AG09319 (cell line): Measurements from ENCODE around the gene OGFR.

Source experiments
- DNase-seq: peaks from one replicate; pipeline ENCODE4 v3.0.0-alpha.2; 2010; ENCODE audit warnings: low read depth; ENCODE audit errors: extremely low read depth
- TF ChIP-seq, protein P1 (sequence below): IDR thresholded peaks from 2 replicates; pipeline ENCODE4 v1.5.1; 2011; ENCODE audit warnings: low read depth, mild to moderate bottlenecking, inconsistent platforms, low read length, moderate library complexity

The OGFR gene

DNA sequence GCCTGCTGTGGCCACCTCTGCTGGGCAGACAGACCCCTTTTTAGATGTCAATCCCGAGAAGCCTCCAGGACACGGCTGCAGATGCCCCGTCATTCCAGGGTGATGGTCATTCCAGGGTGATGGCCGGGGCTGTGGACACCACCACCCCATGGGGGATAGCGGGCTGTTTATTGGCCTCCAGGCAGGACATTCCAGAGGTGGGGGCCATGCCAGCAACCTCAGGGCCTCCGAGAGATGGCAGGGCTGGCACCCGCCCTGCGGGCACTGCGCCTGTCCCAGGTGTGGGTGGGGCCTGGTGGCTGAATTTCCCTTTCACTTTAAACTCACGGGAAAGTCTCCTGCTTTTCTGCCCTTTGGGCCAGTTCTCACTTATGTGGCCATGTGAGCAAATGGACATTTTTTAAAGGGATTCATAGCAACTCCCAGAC, 26.7 kb downstream of the OGFR start:
- TF ChIP-seq, protein P1, sequence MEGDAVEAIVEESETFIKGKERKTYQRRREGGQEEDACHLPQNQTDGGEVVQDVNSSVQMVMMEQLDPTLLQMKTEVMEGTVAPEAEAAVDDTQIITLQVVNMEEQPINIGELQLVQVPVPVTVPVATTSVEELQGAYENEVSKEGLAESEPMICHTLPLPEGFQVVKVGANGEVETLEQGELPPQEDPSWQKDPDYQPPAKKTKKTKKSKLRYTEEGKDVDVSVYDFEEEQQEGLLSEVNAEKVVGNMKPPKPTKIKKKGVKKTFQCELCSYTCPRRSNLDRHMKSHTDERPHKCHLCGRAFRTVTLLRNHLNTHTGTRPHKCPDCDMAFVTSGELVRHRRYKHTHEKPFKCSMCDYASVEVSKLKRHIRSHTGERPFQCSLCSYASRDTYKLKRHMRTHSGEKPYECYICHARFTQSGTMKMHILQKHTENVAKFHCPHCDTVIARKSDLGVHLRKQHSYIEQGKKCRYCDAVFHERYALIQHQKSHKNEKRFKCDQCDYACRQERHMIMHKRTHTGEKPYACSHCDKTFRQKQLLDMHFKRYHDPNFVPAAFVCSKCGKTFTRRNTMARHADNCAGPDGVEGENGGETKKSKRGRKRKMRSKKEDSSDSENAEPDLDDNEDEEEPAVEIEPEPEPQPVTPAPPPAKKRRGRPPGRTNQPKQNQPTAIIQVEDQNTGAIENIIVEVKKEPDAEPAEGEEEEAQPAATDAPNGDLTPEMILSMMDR, result no peak
- no peak for DNase-seq

DNA sequence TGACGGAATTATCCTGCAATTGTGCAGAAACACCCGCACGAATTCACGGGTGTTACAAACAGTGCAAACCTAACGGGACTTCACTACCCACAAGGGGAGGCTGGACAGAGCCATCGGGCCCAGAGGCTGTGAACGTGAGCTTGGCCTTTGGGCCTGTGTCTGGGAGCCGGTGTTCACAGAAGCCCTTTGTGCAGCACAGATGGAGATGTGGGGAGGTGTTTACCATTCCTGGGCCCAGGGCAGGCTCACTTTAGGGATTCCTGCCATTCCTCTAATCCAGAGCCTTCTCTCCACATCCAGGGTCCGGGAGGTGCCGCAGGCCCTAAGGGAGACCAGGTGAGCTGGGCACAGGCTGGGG, 27.2 kb downstream of the OGFR start:
- no peak for DNase-seq
- TF ChIP-seq, protein P1, result no peak

DNA sequence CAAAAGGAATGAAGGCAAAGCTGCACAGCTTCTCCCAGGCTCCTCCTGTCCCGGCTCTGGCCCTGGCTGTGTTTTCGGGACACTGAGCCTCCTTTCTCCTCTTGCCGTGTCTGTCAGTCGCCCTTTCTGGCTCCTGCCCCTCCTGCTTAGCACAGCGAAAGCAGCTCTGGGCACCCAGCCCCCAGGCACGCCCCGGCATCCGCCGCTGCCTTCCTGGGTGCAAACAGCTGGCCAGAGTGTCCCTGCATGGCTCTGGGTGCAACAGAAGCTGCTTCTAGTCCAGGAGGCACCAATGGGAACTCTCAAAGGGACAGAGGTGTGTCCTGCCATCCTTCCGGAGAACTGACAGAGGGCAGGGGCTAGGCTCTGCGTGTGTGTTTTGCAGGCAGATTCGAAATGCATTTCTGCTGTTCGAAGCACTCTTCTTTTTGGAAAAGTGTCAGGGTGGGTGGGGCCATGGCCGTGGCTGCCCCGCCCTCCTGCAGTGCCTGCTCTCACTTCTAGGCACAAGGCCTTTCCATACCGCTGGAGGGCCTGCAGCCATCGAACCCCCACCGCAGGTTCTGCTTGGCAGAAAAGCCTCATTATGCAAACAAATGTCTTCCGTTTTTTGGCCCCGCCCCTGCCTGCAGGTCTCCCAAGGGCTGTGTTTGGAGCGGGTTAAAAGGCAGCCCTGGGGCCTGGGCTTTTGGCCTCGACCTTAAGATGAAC, 27.7 kb downstream of the OGFR start:
- DNase-seq, result no peak
- TF ChIP-seq, protein P1, result no peak

DNA sequence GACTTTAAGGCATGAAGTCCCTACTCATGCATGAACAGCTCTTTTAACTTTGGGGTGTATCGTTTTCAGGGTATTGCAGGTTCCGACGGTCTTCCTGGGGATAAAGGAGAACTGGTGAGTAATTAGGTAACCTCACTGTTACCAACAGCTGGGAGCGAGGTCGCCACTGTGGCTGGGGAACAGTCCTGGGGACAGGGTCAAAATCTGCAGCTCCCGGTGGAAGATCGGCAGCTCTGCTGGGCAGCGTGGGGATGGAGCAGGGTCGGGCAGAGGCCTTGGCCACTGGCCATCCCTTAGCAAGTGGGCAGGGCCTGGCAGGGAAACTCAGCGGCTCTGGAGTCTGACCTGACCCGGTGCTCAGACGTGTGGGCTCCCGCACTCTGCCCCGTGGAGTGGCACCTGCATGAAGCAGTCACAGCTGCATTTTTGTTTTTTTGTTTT, 28.3 kb downstream of the OGFR start:
- no peak for DNase-seq
- TF ChIP-seq, protein P1, result no peak

DNA sequence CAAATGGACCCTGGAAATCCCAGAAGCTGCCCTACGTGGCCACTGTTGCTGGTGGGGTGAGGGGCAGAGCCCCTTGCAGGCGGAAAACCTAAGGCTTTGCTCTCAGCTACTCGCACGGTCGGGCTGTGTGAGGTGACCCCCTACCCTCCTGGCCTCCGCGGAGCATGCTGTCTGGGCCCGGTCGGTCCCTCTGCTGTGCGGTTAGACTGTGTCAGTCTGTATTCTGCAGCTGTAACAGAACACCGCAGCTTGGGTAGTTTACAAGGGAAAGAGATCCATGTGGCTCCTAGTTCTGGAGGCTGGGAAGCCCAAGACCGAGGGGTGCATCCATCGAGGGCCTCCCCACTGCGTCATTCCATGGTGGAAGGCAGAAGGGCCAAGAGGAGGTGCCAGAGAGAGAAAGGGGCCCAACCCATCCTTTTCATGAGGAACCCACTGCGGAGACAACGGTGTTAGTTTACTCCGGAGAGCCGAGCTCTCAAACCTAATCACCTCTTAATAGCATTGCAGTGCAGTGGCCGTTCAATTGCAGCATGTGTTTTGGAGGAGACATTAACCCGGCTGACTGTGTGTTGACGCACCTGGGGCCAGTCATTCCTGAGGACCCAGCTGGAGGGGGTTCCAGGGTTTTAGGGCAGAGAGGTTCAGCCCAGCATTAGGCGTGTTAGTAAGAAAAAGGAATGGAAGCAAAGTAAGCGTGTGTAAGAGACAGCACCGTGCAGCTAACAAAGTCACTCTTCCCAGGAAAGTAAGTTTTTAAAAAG, 30.5 kb downstream of the OGFR start:
- TF ChIP-seq, protein P1, result no peak
- DNase-seq, result no peak

DNA sequence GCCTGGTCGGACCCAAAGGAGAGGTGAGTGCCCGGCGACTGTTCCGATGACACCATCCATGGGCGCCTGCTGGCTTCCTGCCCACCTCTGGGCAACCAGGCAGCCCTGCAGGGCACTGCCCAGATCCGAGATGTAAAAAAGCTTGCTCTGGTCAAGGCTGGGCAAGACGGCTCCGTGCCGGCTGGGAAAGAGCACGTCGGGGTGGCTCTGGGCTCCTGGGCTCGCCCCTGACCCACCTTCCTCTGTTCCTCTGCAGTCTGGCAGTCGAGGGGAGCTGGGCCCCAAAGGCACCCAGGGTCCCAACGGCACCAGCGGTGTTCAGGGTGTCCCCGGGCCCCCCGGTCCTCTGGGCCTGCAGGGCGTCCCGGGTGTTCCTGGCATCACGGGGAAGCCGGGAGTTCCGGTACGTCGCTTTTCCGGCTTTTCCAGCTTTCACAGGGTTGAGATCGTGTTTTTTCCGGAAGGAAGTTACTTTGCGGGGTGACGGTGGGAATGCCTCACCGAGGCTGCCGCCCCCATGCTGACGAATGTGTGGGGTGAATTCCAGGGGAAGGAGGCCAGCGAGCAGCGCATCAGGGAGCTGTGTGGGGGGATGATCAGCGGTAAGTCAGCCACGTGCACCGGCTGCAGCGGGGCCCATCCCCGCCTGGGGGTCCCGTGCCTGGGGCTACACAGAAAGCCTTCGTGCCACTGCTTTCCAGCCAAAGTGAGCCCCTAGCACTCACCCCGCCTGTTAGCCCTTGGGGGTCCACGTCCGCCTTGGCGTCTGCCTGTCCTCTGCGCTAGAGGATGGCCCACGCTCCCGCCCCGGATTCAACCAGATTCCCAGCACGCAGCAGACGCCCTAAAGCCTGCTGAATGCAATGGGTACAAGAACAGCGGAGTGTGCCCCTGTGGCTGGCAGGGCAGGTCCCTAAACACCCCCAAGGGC, 31.6 kb downstream of the OGFR start:
- TF ChIP-seq, protein P1, result no peak
- no peak for DNase-seq
